Amniotic epithelial cell (primary cell): ENCODE data around the gene STAP1.

Experiments
- DNase-seq: peaks from one replicate; pipeline ENCODE4 v3.0.0-alpha.2; 2010; ENCODE audit warnings: low read depth

Gene STAP1

DNA sequence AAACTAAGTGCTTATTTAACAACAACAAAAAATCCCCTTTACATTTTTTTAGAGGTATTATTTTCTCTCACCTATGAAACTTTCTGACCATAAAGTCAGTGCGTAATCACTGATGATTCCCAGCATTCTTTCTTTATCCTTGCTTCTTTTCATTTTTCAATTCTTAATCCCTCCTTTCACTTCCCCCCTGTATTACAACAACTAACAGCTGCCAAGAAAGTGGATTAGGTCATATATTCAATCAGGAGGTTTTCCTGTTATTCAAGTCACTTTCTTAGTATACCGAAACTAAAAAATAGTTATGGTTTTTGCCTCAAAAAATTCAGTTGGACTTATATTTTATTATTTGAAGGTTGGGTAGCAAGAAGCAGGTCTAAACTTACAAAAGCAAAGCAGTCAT is 2.1 kb upstream of the STAP1 start:
- peak; percentile 75 for DNase-seq

DNA sequence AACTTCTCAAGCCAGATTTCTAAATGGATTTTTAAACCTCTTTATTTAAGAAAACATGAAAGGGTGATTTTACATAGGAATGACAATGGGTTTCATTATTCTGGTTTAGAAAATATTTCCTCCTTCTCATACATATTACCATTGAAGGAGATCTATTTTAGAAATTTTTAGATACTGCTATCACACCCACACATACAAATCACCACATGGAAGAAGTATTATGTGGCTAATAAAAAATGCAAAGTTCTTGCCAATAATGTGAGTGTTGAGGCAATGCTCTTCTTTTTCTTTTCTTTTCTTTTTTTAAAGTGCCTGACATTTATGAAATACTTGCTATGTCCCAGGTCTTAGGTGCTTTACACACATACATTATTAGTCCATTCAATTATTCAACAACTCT is 6.8 kb downstream of the STAP1 start:
- peak; percentile 72 for DNase-seq

DNA sequence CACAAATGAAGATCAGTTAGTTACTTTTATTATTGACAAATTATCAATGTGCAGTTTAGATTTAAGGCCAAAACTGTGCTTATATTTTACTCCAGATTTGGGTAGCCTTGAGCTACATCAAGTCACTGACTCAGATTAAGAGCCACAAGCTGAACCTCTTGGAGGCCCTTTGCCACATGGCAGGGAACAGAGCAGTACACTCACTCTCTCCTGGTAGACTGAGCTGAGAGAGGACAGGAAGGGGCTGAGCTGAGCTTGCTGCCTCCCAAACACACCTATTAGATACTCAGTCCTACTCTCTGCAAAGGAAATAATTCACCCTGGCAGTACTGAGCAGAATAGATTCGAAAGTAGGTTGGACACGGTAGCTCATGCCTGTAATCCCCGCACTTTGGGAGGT is 7.8 kb downstream of the STAP1 start:
- no peak for DNase-seq

DNA sequence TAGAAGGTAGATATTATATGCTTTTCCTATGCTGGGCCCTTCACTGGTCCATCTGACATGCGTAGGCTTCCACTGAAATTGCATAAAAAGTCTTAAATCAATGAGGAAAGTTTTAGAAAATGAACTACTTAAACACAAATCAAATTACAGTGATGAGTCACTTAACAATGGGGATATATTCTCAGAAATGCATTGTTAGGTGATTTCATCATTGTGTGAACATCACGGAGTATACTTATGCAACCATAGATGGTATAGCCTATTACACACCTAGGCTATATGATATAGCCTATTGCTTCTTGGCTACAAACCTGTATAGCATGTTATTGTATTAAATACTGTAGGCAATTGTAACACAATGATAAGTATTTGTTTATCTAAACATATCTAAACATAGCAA is 10.3 kb downstream of the STAP1 start:
- peak; percentile 35 for DNase-seq

DNA sequence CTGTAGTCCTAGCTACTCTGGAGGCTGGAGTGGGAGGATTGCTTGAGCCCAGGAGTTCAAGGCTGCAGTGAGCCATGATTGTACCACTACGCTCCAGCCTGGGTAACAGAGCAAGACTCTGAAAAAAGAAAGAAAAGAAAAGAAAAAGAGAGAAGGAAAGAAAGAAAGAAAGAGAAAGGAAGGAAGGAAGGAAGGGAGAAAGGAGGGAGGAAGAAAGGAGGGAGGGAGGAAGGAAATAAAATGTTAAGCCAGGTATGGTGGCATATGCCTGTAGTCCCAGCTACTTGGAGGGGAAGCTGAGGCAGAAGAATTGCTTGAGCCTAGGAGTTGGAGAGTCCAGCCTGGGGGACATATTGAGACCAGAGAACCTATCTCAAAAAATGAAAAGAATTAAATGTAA is 12.0 kb downstream of the STAP1 start:
- DNase-seq = no peak

DNA sequence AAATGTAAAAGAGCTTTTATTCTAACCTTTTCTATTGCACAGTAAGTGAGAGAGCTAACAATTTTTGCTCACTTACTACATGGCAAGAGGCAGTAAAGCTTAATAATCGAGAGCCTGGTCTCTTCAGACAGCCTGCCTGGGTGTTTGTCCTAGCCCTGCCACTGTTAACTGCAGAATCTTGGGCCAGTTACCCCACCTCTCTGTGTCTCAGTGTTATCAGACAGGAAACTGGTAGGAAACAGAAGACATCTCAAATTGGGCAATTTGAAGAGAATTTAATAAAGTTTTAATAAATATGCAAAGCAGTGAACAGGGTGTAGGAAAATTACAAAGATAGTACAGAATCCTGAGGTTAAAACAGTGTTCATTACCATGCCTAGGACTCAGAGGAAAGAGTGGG is 13.4 kb downstream of the STAP1 start:
- no peak for DNase-seq

DNA sequence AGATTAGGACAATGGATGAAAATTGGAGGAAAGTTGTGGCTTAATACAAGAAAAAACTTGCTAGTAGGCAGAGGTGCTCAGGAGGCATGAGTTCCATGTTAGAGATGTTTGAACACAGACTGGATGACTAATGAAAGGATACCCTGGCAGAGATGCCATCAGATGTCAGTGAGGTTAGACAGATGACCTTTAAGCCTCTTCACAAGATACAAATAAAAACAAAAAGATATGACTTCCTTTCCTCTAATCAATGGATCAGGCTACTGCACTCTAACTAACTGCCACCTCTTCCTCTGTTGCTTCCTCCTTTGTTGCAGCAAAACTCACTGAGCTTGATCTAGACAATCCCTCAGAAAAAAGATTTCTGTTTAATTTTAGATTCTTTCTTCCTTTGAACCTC is 14.7 kb downstream of the STAP1 start:
- no peak for DNase-seq

DNA sequence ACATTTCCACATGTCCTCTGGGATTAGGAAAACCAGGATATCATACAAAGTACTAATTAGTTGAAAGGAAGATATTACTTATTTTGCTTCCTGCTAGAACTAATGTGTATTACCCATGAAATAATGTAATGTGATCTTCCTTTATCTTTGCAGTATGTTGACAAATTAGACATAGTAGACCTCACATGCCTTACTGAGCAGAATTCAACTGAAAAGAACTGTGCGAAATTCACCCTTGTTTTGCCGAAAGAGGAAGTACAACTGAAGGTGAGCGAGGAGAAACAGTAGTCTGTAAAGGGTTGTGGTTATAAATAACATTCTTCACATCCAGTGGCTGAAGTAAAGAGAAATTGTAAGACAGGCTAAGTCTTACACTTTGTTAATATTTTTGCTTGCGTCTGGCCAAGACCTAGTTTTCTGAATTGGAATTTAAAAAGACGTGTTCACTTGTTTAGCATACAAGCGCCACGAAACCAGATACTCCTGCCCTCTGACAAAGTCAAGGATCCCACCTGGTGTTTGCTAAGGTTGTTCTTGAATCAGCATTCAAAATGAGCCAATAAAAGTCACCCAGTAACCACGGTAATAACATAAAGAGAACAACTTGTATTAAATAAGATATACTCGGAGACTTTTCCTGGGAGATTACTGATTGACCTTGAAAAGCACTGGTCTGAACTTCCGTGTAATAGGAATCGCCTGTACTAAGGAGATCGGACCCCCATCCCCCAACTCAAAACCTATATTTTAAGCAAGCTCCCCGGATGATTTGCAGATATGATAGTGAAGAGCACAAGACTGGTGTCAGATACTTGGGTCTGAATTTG is 16.9 kb downstream of the STAP1 start:
- DNase-seq = peak; percentile 24

DNA sequence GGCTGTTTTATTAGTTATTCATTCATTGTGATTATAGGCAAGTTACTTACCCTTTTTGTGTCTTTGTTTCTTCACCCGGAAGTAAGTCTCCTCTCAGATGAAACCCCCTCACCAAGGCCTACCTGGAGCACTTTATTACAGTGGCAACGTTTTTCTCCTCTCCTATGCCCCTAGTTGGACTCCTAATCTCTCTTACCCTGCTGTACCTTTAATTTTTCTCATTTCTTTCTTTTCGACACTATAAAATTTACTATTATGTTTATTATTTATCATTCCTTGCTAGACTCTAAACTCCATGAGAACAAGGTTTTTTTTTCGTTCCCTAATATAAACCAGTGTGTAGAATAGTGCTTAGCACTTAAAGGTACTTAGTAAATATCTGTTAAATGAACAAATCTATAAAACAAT is 17.5 kb downstream of the STAP1 start:
- no peak for DNase-seq

DNA sequence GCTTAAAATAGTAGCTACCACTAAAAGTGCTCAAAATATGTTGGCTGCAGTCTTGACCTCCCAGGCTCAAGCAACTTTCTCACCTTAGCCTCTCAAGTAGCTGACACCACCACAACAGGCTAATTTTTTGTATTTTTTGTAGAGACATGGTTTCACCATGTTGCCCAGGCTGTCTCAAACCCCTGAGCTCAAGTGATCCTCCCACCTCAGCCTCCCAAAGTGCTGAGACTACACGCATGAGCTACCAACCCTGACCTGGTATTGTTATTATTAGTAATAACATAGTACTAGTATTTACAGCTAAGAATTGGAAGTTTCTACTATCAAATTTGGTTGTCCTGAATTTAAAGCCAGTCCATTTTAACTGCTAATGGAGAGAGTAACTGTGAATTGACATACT is 18.0 kb downstream of the STAP1 start:
- no peak for DNase-seq

DNA sequence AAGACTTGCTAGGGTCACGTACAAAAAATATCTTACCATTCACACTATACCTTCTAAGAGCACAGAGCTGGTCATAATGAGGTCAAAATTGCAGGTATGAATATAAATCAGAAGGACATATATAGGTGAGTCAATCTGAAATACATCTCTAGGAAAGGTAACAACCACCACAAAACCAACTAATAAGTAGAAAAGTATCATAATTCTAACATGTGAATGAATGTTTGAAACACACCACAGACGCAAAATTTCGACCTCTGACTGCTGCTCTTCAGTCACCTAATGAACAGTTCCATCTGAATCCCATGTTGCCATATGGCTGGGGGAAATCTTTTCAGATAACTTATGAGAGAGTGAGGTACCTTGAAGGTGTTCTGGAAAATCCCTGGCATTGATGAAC is 22.1 kb downstream of the STAP1 start:
- no peak for DNase-seq

DNA sequence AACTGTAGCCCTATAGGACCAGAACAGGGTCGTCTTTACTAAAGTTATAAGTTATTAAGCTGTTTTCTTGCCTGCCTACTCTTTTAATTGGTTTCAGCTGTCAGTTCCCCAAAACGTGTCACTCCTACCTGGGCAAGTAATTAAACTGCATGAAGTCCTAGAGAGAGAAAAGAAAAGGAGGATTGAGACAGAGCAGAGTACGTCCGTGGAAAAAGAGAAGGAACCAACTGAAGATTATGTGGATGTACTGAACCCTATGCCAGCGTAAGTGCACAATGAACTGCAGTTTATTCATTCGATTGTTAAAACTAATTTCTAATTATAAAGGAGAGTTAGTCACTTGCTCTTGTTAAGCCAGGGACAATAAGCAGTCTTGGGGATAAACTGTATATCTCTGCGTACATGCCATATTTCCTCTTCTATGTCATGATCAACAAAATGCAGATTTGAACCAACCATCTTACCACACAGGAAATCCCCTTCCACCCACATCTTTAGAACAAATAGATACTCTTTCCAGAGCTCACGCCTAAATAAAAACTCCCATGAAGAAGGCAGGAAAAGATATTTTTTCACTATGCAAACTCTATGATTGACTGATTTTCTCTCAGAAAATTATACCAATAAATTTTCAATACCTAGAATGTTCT is 22.8 kb downstream of the STAP1 start:
- DNase-seq = no peak

DNA sequence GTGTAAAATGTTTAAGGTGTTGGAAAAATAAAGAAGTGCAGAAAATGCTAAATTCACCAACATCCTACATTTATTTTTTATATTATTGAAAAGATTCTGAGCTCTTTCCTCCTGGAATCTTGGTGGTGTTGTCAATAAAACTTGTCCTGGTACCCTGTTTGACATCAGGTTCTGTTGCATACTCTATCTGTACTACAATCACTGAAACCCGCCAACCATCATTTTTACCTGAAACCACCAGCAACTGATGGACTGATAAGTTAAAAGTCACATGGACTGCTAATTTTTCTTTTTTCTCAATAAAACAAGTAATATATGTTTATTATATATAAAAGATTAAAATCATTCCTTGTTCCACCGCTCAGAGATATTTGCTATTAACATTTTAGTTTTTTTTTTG is 23.4 kb downstream of the STAP1 start:
- no peak for DNase-seq

DNA sequence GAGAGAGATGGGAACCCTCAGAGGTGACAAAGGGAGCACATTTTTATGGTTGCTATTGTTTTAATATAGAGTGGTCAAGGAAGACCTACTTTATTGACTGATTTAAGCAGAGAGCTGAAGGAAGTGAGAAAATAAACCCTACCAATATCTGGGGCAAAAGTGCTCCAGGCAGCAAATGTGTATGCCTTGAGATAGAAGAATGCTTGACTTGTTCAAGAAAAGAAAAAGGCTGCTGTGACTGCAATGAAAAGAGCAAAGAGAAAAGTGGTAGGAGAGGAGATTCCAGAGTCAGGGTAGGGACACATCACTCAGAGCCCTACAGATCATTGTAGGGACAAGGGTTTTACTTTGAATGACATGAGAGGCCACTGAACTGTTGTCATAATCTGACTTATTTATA is 26.0 kb downstream of the STAP1 start:
- no peak for DNase-seq

DNA sequence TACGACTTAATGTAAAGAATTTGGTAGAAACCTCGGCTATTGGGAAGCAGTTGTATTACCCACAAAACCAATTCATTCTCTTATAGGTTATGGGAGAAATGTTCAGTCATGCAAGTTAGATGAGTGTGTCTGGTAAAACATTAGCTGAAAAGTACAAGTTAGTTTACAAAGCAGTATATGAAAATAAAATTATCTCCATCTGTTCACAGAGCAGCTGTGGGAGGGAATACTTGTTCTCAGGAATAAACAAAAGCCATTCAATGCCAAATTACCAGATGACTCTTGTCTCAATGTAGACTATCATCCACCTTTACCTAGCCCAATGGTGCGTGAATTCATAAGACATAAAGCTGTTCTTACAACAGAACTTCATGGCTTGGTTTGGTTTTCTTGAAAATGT is 28.6 kb downstream of the STAP1 start:
- DNase-seq = no peak

DNA sequence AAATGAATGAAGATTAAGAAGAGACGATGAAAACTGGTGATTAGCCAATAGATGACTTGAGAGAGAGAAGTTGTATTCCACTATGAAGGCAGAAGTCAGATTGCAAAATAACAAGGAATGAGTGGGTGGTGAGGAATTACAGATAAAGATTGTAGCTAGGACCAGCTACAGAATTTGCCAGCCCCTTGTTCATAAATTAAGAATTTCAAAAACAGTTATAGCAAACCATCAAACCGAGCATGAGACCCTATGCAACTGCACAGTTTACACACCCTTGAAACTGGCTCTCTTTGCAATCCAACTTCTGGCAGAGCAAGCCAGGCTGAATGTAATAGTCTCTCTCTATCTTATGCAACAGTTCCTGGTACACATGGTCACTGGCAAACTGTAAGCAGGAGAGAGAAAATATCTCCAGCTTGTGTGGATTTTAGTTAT is 35.2 kb downstream of the STAP1 start:
- peak; percentile 97 for DNase-seq

DNA sequence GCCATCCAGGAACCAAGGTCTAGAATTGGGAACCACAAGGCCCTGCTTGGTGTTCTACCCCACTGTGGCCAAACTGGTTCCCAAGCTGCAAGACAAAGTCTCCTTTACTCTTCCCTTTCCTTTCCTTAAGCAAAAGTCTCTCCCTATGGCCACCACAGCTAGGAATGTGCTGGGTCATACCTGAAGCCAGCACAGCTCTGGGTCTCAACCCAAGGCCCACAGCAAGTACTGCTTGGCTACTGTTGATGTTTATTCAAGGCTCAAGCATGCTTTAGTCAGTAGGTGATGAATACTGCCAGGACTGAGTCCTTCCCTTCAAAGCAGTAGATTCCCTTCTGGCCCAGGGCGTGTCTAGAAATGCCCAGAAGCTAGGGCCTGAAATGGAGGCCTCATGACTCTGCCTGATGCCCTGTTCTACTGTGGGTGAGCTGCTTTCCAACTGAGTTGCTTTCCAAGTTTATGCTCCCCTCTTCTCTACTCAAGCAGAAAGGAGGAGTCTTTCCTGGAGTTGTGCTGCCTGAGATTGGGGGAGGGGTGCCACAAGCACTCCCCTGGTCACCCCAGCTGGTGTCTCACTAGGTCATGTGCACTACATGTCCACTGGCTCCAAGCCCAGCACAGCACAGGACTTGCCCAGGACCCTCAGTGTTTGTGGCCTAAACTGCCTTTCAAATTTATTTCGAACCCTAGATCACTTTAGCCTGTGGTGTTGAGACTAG is 44.9 kb downstream of the STAP1 start:
- no peak for DNase-seq

DNA sequence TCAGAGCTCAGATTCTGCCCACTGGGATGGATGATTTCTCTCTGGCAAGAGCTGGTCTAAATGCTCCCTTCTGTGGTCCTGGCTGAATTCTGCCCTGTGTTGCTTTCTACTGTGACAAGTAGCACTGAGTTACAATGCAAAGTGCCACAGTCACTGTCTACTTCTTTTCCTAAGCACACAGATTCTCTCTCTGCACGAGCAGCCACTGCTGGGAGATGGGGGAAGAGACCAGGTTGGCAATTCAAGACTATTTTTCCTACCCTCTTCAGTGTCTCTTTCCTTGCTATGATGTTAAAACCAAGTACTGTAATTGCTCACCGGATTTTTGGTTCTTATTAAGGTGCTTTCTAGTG is 45.5 kb downstream of the STAP1 start:
- DNase-seq = no peak

DNA sequence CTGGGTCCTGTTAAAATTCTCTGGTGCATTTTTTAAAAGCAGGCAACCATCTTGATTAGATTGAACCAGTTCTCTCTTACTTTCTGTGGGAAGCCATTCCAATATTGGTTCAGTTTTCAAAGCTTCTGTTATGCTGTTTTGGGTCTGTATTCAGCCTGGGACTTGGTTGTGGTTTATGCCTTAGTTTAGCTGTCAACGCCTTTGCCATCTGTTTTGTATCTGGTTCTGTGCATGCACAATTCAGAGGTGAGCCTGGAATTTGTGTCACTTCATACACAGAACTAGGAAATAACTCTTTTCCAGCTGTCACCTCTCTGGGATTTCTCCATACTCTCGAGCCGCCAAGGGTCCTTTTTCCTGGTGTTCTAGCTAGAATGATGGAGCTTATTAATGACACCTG is 46.2 kb downstream of the STAP1 start:
- DNase-seq = peak; percentile 21

DNA sequence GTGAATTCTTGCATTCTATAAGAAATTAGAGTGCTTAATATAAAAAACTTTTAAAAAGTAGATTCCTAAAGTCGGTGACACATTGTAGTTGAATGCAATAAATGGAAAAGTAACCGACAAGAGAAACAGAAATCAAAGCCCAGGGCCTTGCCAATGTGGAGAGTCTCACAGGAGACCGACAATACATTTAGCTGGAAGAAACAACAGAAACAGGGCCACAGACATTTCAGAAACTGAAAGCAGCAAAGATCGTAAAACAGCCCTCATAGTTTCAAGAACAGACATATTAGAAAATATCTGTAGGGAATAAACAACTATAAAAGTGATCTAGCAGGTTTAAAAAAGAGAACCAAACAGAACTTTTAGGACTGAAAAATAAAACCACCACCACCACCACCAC is 49.5 kb downstream of the STAP1 start:
- no peak for DNase-seq

DNA sequence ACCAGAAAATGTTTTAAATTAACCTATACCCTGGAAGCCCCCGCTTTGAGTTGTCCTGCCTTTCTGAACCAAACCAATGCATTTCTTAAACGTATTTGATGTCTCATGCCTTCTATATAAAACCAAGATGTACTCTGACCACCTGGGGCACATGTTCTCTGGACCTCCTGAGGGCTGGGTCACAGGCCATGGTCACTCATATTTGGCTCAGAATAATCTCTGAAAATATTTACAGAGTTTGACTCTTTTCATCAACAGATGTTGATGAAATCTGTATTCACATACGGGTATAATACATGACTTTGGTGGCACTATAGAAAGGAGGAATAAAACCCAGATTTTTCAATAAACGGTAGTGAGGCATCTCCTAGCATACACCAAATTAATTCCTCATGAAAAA is 55.7 kb downstream of the STAP1 start:
- no peak for DNase-seq

DNA sequence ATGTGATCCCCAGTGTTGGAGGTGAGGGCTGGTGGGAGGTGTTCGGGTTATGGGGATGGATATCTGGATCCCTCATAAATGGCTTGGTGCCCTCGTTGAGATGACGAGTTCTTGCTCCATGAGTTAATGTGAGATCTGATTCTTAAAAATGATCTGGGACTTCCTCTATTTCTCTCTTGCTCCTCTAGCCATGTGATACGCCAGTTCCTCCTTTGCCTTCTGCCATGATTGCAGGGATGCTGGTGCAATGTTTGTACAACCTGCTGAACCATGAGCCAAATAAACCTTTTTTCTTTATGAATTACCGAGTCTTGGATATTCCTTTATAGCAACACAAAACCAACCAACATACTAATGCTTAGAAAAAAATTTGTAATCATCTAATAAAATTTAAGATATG is 56.6 kb downstream of the STAP1 start:
- DNase-seq = no peak

DNA sequence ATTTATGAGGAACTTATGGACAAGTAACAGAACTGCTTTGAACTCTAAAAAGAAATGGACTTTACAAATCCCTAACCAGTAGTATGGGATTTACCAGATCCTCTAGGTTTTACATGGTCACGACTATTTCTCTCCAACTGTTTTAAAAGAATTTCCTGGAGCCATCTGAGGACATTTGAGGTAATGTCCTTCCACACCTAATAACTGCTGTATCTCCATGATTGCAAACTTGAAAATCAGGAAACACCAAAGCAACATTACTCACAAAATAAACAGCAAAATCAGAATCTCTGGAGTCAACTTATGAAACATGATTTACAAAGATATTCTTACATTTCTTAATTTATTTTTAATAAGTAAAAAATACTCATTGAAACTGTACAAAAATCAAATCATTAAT is 58.0 kb downstream of the STAP1 start:
- no peak for DNase-seq
